Tibial nerve (tissue), 4 donors: Measurements from ENCODE around the gene SYCP2. TPM values are rescaled to one million over a fixed set of nuclear protein-coding genes. Genes with fewer than 3 reads are reported as not detected.
"Not testable (repeated sequence)": the region's sequence is repeated elsewhere in the genome, so short reads cannot be mapped to it uniquely, and the experiment has no call there.

Source experiments
- DNase-seq, 2 donors: peaks; one replicate each; pipeline ENCODE4 v3.0.0-alpha.2; 2019; ENCODE audit warnings: low spot score in 2 of 2
- H3K27ac ChIP-seq, 4 donors: fragments of 200-600 bp; sonication (generic) in 3 of 4; one replicate each; pipeline ENCODE4 v1.5.1; 2017 to 2019; ENCODE audit warnings: mild to moderate bottlenecking in 1 of 4
- H3K27me3 ChIP-seq, 2 donors: fragments of 200-600 bp; sonication (generic) in 1 of 2; one replicate each; pipeline versions ENCODE4 v1.5.1 to v1.6.0; 2017 to 2019
- H3K36me3 ChIP-seq, 3 donors: fragments of 200-600 bp; sonication (generic); one replicate each; pipeline ENCODE4 v1.5.1; 2018 to 2019
- H3K4me1 ChIP-seq, 4 donors: fragments of 200-600 bp; sonication (generic) in 3 of 4; one replicate each; pipeline ENCODE4 v1.5.1; 2017 to 2019
- H3K4me3 ChIP-seq, 4 donors: fragments of 200-600 bp; sonication (generic) in 3 of 4; one replicate each; pipeline ENCODE4 v1.5.1; 2017 to 2019; ENCODE audit warnings: mild to moderate bottlenecking in 1 of 4, moderate library complexity in 1 of 4
- H3K9me3 ChIP-seq, 4 donors: fragments of 200-600 bp; sonication (generic) in 3 of 4; one replicate each; pipeline ENCODE4 v1.5.1; 2017 to 2019
- CTCF ChIP-seq, 5 experiments: fragments of 200-600 bp in 3 of 5; fragments of 450-650 bp in 2 of 5; sonication (generic) in 3 of 5; IDR thresholded peaks; one replicate each; pipeline ENCODE4 v1.5.1; 2016 to 2019; ENCODE audit warnings: antibody characterized with exemption in 5 of 5, mild to moderate bottlenecking in 3 of 5, moderate library complexity in 2 of 5
- EP300 ChIP-seq, 2 donors: sonication (generic); formaldehyde crosslinking; IDR thresholded peaks; one replicate each; pipeline ENCODE4 v1.6.1; 2017; ENCODE audit warnings: antibody characterized with exemption in 2 of 2, mild to moderate bottlenecking in 1 of 2
- POLR2A ChIP-seq, 2 donors: fragments of 450-650 bp; IDR thresholded peaks; one replicate each; pipeline ENCODE4 v1.6.1; 2017; ENCODE audit warnings: antibody characterized with exemption in 2 of 2, mild to moderate bottlenecking in 2 of 2, moderate library complexity in 2 of 2
- WGBS, 2 donors: methylation state at CpG; one replicate each; pipeline ENCODE4 v1.1.5; 2018; 5-methylcytosine and 5-hydroxymethylcytosine counted together
- total RNA-seq, 4 donors: library from RNA; depleted of rRNA; stranded (reverse); fragments of >200 nt; gene quantifications; one replicate each; pipeline ENCODE4 v1.1.0, GENCODE V29; 2016

Gene SYCP2
- total RNA-seq, 4 donors from 2014 or later, result 3.1 to 4.2 (median 3.6) TPM

- TF ChIP-seq EP300 (IDR thresholded peaks at IDR 0.05) (no peak), POLR2A (IDR thresholded peaks at IDR 0.05) (no peak), CTCF (IDR thresholded peaks at IDR 0.05) (no peak)
- 76 to 81% methylated on average over 5 of the region's 5 CpGs for whole genome bisulfite sequencing, 2 donors
- Histone ChIP-seq H3K4me3 (no peak within 1 kb of the TSS), H3K4me1 (peaks cover 0 to 9% (median 0%) of the 10 kb centered on the region in 4 donors), H3K27me3 (no peaks in the 10 kb centered on the region), H3K36me3 (peaks cover 0 to 20% (median 0%) of the 10 kb centered on the region in 3 donors), H3K9me3 (no peaks in the 10 kb centered on the region), H3K27ac (no peak within 1 kb of the TSS)
- no peak for DNase-seq
Observed at GRCh38 chr20:59958123-59958522, 24.7 kb upstream of the SYCP2 start, which contains the start of gene CDH26. CDH26 (plus strand) TSS chr20:59958423; CDS start chr20:59958727, 304 bp downstream.

- H3K27ac ChIP-seq, H3K4me3 ChIP-seq, H3K9me3 ChIP-seq, H3K27me3 ChIP-seq, H3K4me1 ChIP-seq, DNase-seq: not testable (repeated sequence)
- peaks cover 0 to 20% (median 0%) of the 10 kb centered on the region in 3 donors for H3K36me3 ChIP-seq
Observed at GRCh38 chr20:59957568-59957967, 24.1 kb upstream of the SYCP2 start.

- Histone ChIP-seq H3K36me3 (peaks cover 0 to 20% (median 0%) of the 10 kb centered on the region in 3 donors), H3K4me1 (peaks cover 0 to 9% (median 0%) of the 10 kb centered on the region in 4 donors), H3K4me3 (no peak overlapping the region), H3K9me3 (no peaks in the 10 kb centered on the region), H3K27ac (no peak overlapping the region), H3K27me3 (no peaks in the 10 kb centered on the region)
- 80 to 83% methylated on average over 8 of the region's 8 CpGs for WGBS, 2 donors
- TF ChIP-seq POLR2A (IDR thresholded peaks at IDR 0.05) (no peak), CTCF (IDR thresholded peaks at IDR 0.05) (peak in 3 of 5 experiments; percentile 8 to 29 (median 28))
- DNase-seq, result no peak
Observed at GRCh38 chr20:59955131-59955796, 21.8 kb upstream of the SYCP2 start.

- H3K9me3 ChIP-seq, result no peaks in the 10 kb centered on the region
- peaks cover 0 to 9% (median under 1%) of the 10 kb centered on the region in 4 donors for H3K4me1 ChIP-seq
- peaks cover 0 to 16% (median 0%) of the 10 kb centered on the region in 3 donors for H3K36me3 ChIP-seq
- no peak overlapping the region for H3K27ac ChIP-seq
- no peak for TF ChIP-seq CTCF (IDR thresholded peaks at IDR 0.05)
- no peak for TF ChIP-seq EP300 (IDR thresholded peaks at IDR 0.05)
- TF ChIP-seq POLR2A (IDR thresholded peaks at IDR 0.05), result no peak
- H3K4me3 ChIP-seq, result no peak overlapping the region
- DNase-seq, result no peak
- H3K27me3 ChIP-seq, result no peaks in the 10 kb centered on the region
- WGBS, 2 donors, result 96% methylated on average over 4 of the region's 4 CpGs
Observed at GRCh38 chr20:59954718-59955117, 21.3 kb upstream of the SYCP2 start.

GRCh38 chr20:59949911-59950310 is 16.5 kb upstream of the SYCP2 start:
- 94% methylated on average over 6 of the region's 6 CpGs for WGBS, 2 donors
- DNase-seq, result no peak
- Histone ChIP-seq H3K27me3 (no peaks in the 10 kb centered on the region), H3K4me1 (peaks cover 0 to 50% (median 26%) of the 10 kb centered on the region in 4 donors), H3K36me3 (peaks cover 0 to 3% (median 1%) of the 10 kb centered on the region in 3 donors), H3K27ac (peak overlapping the region in 2 of 4 donors; percentile 45 to 68), H3K9me3 (no peaks in the 10 kb centered on the region), H3K4me3 (no peak overlapping the region)
- TF ChIP-seq POLR2A (IDR thresholded peaks at IDR 0.05) (no peak), CTCF (IDR thresholded peaks at IDR 0.05) (no peak), EP300 (IDR thresholded peaks at IDR 0.05) (no peak)
